A673 (cell line): ENCODE measurements around the gene CLRN3. TPM values are rescaled to one million over a fixed set of nuclear protein-coding genes. Genes with fewer than 3 reads are reported as not detected.

Experiments
- BruUV-seq: library from RNA; stranded (reverse); fragments of 400-500 nt; replicated peaks from 2 replicates; lab custom pipeline; 2021; lab: Mats Ljungman, UMichigan
- CTCF ChIA-PET: fragments of 300-600 bp; sonication (Branson Sonifier 250); formaldehyde crosslinking; loops from one replicate; lab custom pipeline; 2022; ENCODE audit warnings: antibody characterized with exemption; lab: Charles Lee
- POLR2A ChIA-PET: fragments of 300-600 bp; sonication (Branson Sonifier 250); formaldehyde crosslinking; loops from one replicate; lab custom pipeline; 2022; ENCODE audit warnings: antibody characterized with exemption; ENCODE audit not compliant: low non-redundant PET; lab: Charles Lee
- DNase-seq: peaks from one replicate; pipeline ENCODE4 v3.0.0-alpha.2; 2015; ENCODE audit warnings: low spot score
- H3K27ac ChIP-seq: fragments of 200-600 bp; sonication (generic); 2 replicates; pipeline ENCODE4 v1.5.1; 2016; ENCODE audit warnings: mixed run types, low read depth, mild to moderate bottlenecking, mixed read lengths, antibody characterized with exemption, low read length; ENCODE audit not compliant: poor library complexity, severe bottlenecking
- H3K27me3 ChIP-seq: fragments of 200-600 bp; sonication (generic); replicated peaks from 2 replicates; pipeline ENCODE4 v1.6.1; 2017; ENCODE audit warnings: mixed run types, low read depth, mild to moderate bottlenecking, mixed read lengths, antibody characterized with exemption, low read length; ENCODE audit not compliant: insufficient read depth, poor library complexity
- H3K36me3 ChIP-seq: fragments of 200-600 bp; sonication (generic); 2 replicates; pipeline ENCODE4 v1.6.1; 2016; ENCODE audit warnings: mixed run types, mild to moderate bottlenecking, mixed read lengths, antibody characterized with exemption, low read length; ENCODE audit not compliant: insufficient read depth, poor library complexity, severe bottlenecking
- H3K4me1 ChIP-seq: fragments of 200-600 bp; sonication (generic); 2 replicates; pipeline ENCODE4 v1.6.1; 2017; ENCODE audit warnings: mixed run types, mild to moderate bottlenecking, mixed read lengths, antibody characterized with exemption, low read length; ENCODE audit not compliant: insufficient read depth, poor library complexity, severe bottlenecking
- H3K4me3 ChIP-seq: fragments of 200-600 bp; sonication (generic); 2 replicates; pipeline ENCODE4 v1.5.1; 2016; ENCODE audit warnings: low read depth, mixed run types, mild to moderate bottlenecking, mixed read lengths, low read length; ENCODE audit not compliant: poor library complexity, severe bottlenecking
- H3K9me3 ChIP-seq: fragments of 200-600 bp; sonication (generic); 2 replicates; pipeline ENCODE4 v1.6.1; 2016; ENCODE audit warnings: mixed run types, low read depth, mild to moderate bottlenecking, mixed read lengths, antibody characterized with exemption, low read length; ENCODE audit not compliant: poor library complexity, severe bottlenecking
- EZH2 ChIP-seq: fragments of 200-600 bp; sonication (generic); IDR thresholded peaks from 2 replicates; pipeline ENCODE4 v1.6.1; 2017; ENCODE audit warnings: borderline replicate concordance, low read depth, mild to moderate bottlenecking, mixed read lengths, antibody characterized with exemption, low read length; ENCODE audit not compliant: poor library complexity, severe bottlenecking
- intact Hi-C: fragments of 100-400 bp; cut with micrococcal nuclease; formaldehyde crosslinking; loops from one replicate; pipeline ENCODE4 v1.10.0; 2022; ENCODE audit not compliant: unreplicated experiment
- total RNA-seq: library from RNA; stranded (reverse); gene quantifications from 2 replicates; pipeline ENCODE4 v1.2.3, GENCODE V29; 2021
- TF ChIP-seq, protein P1 (sequence below): fragments of 300-800, 200-600 bp; sonication (generic); conservative IDR thresholded peaks from 2 replicates; pipeline ENCODE4 v1.5.1; 2017; ENCODE audit warnings: low read depth, mild to moderate bottlenecking, antibody characterized with exemption, low read length, moderate library complexity, mixed read lengths

The CLRN3 gene
- total RNA-seq, 1 experiment from 2014 or later: not detected

DNA sequence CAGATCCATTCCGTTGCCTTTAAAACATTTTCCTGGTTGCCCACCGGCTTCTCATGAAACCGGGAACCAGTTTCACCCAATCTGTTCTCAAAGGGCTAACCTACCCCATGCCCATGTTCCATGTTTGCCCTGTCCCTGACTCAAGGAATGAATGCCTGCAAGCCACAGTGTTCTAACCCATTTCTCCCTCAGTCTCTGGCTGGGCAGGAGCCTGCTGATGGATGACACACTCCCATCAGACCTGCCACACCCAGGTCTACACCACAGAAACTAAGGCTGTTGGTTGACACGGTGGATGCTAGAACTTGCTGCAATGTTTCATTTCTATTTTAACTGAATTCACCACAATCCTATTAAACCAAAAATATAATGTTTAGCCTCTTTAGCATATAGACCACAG, 15.6 kb downstream of the CLRN3 start:
- CTCF ChIA-PET: no interaction called here

DNA sequence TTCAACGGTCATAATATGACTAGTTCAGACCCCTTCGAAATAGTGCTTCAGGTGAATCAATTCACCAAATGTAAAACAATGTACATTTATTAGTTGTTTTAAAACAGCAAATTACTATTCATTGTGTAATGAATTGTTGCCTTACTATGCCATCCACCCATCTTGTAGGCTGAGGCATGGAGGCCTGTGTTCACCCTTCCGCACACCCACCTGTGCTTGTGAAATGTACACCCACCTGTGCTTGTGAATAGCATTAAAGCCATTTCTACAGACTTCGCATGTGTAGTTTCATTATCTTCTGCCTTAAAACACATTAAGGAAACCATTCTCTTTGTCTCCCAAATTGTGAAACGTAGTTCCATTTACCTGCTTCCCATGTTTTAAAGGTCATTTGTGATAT, 16.8 kb downstream of the CLRN3 start:
- ChIA-PET CTCF (no interaction called here), POLR2A (no interaction called here)
- BruUV-seq: no TSS peak
- Histone ChIP-seq H3K27me3 (peaks cover 23% of the 10 kb centered on the region), H3K4me1 (no peaks in the 10 kb centered on the region), H3K36me3 (no peaks in the 10 kb centered on the region), H3K4me3 (no peak overlapping the region), H3K27ac (no peak overlapping the region), H3K9me3 (no peaks in the 10 kb centered on the region)
- no peak for DNase-seq
- TF ChIP-seq, protein P1, sequence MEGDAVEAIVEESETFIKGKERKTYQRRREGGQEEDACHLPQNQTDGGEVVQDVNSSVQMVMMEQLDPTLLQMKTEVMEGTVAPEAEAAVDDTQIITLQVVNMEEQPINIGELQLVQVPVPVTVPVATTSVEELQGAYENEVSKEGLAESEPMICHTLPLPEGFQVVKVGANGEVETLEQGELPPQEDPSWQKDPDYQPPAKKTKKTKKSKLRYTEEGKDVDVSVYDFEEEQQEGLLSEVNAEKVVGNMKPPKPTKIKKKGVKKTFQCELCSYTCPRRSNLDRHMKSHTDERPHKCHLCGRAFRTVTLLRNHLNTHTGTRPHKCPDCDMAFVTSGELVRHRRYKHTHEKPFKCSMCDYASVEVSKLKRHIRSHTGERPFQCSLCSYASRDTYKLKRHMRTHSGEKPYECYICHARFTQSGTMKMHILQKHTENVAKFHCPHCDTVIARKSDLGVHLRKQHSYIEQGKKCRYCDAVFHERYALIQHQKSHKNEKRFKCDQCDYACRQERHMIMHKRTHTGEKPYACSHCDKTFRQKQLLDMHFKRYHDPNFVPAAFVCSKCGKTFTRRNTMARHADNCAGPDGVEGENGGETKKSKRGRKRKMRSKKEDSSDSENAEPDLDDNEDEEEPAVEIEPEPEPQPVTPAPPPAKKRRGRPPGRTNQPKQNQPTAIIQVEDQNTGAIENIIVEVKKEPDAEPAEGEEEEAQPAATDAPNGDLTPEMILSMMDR: no peak
- no peak for TF ChIP-seq EZH2
- intact Hi-C loops: no loop called here

More for the DNA sequence above, 15.6 kb downstream of the CLRN3 start:
- H3K27me3 ChIP-seq: peaks cover 23% of the 10 kb centered on the region
- TF ChIP-seq, protein P1: no peak
- TF ChIP-seq EZH2: no peak
- BruUV-seq: no TSS peak
- POLR2A ChIA-PET: no interaction called here
- H3K4me1 ChIP-seq: no peaks in the 10 kb centered on the region
- H3K9me3 ChIP-seq: no peaks in the 10 kb centered on the region
- intact Hi-C loops: no loop called here
- no peak for DNase-seq
- no peak overlapping the region for H3K4me3 ChIP-seq
- no peaks in the 10 kb centered on the region for H3K36me3 ChIP-seq
- no peak overlapping the region for H3K27ac ChIP-seq

DNA sequence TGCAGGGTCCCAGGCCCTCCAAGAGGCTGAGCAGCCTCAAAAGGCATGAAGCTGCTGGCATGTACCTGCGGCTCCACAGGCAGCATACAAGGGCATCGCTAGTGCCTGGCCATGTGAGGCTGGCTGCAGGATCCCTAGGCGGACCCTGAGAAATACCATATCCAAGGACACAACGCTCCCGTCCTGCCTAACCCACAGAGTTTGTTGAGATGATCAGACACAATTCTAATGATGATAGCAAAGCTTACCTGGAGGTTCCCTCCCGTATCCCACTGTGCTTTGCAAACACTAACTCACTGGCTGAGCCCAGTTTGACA, 17.3 kb downstream of the CLRN3 start:
- CTCF ChIA-PET: no interaction called here
- Histone ChIP-seq H3K27ac (no peak overlapping the region), H3K36me3 (no peaks in the 10 kb centered on the region), H3K9me3 (no peaks in the 10 kb centered on the region), H3K27me3 (peaks cover 23% of the 10 kb centered on the region), H3K4me1 (no peaks in the 10 kb centered on the region), H3K4me3 (no peak overlapping the region)
- no TSS peak for BruUV-seq
- TF ChIP-seq, protein P1: no peak
- TF ChIP-seq EZH2: no peak
- POLR2A ChIA-PET: no interaction called here
- DNase-seq: no peak
- intact Hi-C loops: no loop called here
